ENCODE results near the gene ANO8. TPM values are rescaled to one million over a fixed set of nuclear protein-coding genes. Genes with fewer than 3 reads are reported as not detected.

Gene ANO8
- total and polyA plus RNA-seq, 2 donors (not counting 1 experiment from before 2014, with no cell fraction given): 3.0 to 5.2 TPM

DNA sequence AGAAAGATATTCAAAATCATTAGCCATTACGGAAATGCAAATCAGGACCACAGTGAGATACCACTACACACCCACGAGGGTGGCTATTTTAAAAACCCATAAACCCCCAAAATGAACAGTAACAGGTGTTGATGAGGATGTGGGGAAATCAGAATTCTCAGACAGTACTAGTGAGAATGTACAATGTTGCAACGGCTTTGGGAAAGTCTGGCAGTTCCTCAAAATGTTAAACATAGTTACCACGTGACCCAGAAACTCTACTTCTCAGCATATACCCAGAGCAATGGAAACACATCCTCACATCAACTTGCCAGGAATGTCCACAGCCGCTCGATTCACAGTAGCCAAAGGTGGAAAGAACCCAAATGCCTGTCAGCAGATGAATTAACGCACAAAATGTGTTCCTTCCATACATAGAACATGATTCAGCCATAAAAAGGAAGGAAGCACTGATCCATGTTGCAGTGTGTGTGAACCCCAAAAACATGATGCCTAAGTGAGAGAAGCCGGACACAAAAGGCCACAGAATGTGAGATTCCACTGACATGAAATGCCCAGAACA is 35.5 kb upstream of the ANO8 start:
- ATAC-seq (ENCODE audit: low read depth) (peak; percentile 92), DNase-seq (peak; percentile 86)
- Histone ChIP-seq H2AFZ (ENCODE audit: insufficient read depth, low read depth, low read length, poor library complexity, severe bottlenecking) (no peak overlapping the region), H3K9ac (ENCODE audit: low read length) (no peak overlapping the region), H3K36me3 (replicated peaks in 1 of 2; ENCODE audit: control extremely low read depth in 1 of 2, control insufficient read depth in 1 of 2, extremely low read depth in 1 of 2, insufficient read depth in 2 of 2, low read length in 1 of 2) (no peaks in the 10 kb centered on the region), H3K4me2 (replicated peaks; ENCODE audit: low read depth, low read length, poor library complexity, severe bottlenecking) (peak overlapping the region; percentile 54), H3K9me3 (ENCODE audit: control extremely low read depth in 1 of 3, control insufficient read depth in 2 of 3, insufficient read depth in 1 of 3, low read length in 2 of 3) (peaks cover 0 to 9% (median 0%) of the 10 kb centered on the region in 3 donors), H3K79me2 (ENCODE audit: control insufficient read depth, insufficient read depth, low read length) (no peaks in the 10 kb centered on the region), H3K27ac (ENCODE audit: low read length in 2 of 2) (peak overlapping the region in 1 of 2 donors; percentile 31), H3K4me1 (ENCODE audit: control insufficient read depth in 2 of 2, insufficient read depth in 2 of 2, low read length in 2 of 2) (peaks cover 18 to 34% of the 10 kb centered on the region in 2 donors), H3K4me3 (ENCODE audit: control extremely low read depth in 1 of 5, extremely low read depth in 1 of 5, insufficient read depth in 1 of 5, low read depth in 2 of 5, low read length in 4 of 5) (no peak overlapping the region), H4K20me1 (ENCODE audit: control insufficient read depth, insufficient read depth, low read length, poor library complexity, severe bottlenecking) (no peaks in the 10 kb centered on the region), H3K27me3 (replicated peaks in 1 of 4; ENCODE audit: control extremely low read depth in 1 of 4, control insufficient read depth in 3 of 4, insufficient read depth in 4 of 4, low read length in 3 of 4) (peaks cover 0 to 37% (median 13%) of the 10 kb centered on the region in 4 experiments)
- Mint-ChIP-seq H3K9me3 (ENCODE audit: insufficient read depth) (no peaks in the 10 kb centered on the region), H3K4me1 (peaks cover 21% of the 10 kb centered on the region), H3K27ac (peak overlapping the region; percentile 12), H3K4me3 (peak overlapping the region; percentile 58), H3K27me3 (peaks cover 25% of the 10 kb centered on the region)
- TF ChIP-seq, protein P1, sequence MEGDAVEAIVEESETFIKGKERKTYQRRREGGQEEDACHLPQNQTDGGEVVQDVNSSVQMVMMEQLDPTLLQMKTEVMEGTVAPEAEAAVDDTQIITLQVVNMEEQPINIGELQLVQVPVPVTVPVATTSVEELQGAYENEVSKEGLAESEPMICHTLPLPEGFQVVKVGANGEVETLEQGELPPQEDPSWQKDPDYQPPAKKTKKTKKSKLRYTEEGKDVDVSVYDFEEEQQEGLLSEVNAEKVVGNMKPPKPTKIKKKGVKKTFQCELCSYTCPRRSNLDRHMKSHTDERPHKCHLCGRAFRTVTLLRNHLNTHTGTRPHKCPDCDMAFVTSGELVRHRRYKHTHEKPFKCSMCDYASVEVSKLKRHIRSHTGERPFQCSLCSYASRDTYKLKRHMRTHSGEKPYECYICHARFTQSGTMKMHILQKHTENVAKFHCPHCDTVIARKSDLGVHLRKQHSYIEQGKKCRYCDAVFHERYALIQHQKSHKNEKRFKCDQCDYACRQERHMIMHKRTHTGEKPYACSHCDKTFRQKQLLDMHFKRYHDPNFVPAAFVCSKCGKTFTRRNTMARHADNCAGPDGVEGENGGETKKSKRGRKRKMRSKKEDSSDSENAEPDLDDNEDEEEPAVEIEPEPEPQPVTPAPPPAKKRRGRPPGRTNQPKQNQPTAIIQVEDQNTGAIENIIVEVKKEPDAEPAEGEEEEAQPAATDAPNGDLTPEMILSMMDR (IDR thresholded peaks at IDR 0.05): no peak
- no peak for TF ChIP-seq EZH2 (IDR thresholded peaks at IDR 0.05; ENCODE audit: borderline replicate concordance, insufficient read depth, low read depth, low read length, poor library complexity, severe bottlenecking)
- WGBS (ENCODE audit: insufficient coverage): 0% methylated on average over 3 of the region's 8 CpGs
- POLR2A ChIA-PET: no interaction called here
- CTCF ChIA-PET: no interaction called here
- intact Hi-C loops (cut with micrococcal nuclease): no loop called here

DNA sequence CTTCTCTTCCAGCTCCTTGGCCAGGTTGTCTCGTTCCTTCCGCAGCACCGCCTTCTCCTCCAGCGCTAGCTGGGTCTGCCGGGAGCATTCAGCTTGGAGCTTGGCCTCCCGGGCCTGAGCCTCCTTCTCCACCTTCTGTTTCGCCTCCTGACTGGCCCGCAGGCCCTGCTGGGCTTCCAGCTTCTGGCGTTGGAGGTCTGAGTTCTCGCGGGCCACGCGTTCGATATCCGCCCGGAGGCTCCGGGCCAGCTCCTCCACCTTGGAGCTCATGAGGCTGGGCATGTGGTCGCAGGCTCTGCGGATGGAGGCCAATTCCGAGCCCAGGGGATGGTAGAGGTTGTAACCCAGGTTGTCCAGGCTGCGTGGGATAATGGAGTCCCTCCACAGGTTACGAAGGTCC is 30.7 kb upstream of the ANO8 start:
- CTCF ChIA-PET: interaction anchor here (0.9 to 1.8 kb wide), 4 partner anchors 11 to 89 kb away, joined by 3 to 5 read pairs (median 4); partner anchors contain the start of gene PLVAP

More for the DNA sequence above, 30.7 kb upstream of the ANO8 start:
- intact Hi-C loops (cut with micrococcal nuclease): no loop called here
- H2AFZ ChIP-seq (ENCODE audit: insufficient read depth, low read depth, low read length, poor library complexity, severe bottlenecking): no peak overlapping the region
- H3K9ac ChIP-seq (ENCODE audit: low read length): no peak overlapping the region
- H3K79me2 ChIP-seq (ENCODE audit: control insufficient read depth, insufficient read depth, low read length): no peaks in the 10 kb centered on the region
- H3K9me3 Mint-ChIP-seq (ENCODE audit: insufficient read depth): no peaks in the 10 kb centered on the region
- no peak overlapping the region for H3K27ac ChIP-seq (ENCODE audit: low read length in 2 of 2)
- ATAC-seq (ENCODE audit: low read depth) (no peak), DNase-seq (no peak)
- H3K4me2 ChIP-seq (replicated peaks; ENCODE audit: low read depth, low read length, poor library complexity, severe bottlenecking): no peak overlapping the region
- peaks cover 13% of the 10 kb centered on the region for H3K4me1 Mint-ChIP-seq
- H3K27ac Mint-ChIP-seq: no peak overlapping the region
- peaks cover 0 to 32% (median 14%) of the 10 kb centered on the region in 4 experiments for H3K27me3 ChIP-seq (replicated peaks in 1 of 4; ENCODE audit: control extremely low read depth in 1 of 4, control insufficient read depth in 3 of 4, insufficient read depth in 4 of 4, low read length in 3 of 4)
- H3K9me3 ChIP-seq (ENCODE audit: control extremely low read depth in 1 of 3, control insufficient read depth in 2 of 3, insufficient read depth in 1 of 3, low read length in 2 of 3): no peaks in the 10 kb centered on the region
- no peaks in the 10 kb centered on the region for H4K20me1 ChIP-seq (ENCODE audit: control insufficient read depth, insufficient read depth, low read length, poor library complexity, severe bottlenecking)
- POLR2A ChIA-PET: interaction anchor here (0.7 kb wide), 1 partner anchor 9 kb away, joined by 14 read pairs; no protein-coding TSS in a partner anchor
- H3K4me3 Mint-ChIP-seq: no peak overlapping the region
- H3K27me3 Mint-ChIP-seq: peaks cover 37% of the 10 kb centered on the region
- no peaks in the 10 kb centered on the region for H3K36me3 ChIP-seq (replicated peaks in 1 of 2; ENCODE audit: control extremely low read depth in 1 of 2, control insufficient read depth in 1 of 2, extremely low read depth in 1 of 2, insufficient read depth in 2 of 2, low read length in 1 of 2)
- TF ChIP-seq EZH2 (IDR thresholded peaks at IDR 0.05; ENCODE audit: borderline replicate concordance, insufficient read depth, low read depth, low read length, poor library complexity, severe bottlenecking): no peak
- TF ChIP-seq, protein P1 (IDR thresholded peaks at IDR 0.05): no peak
- 97% methylated on average over 21 of the region's 22 CpGs for WGBS (ENCODE audit: insufficient coverage)
- H3K4me1 ChIP-seq (ENCODE audit: control insufficient read depth in 2 of 2, insufficient read depth in 2 of 2, low read length in 2 of 2): peaks cover 15 to 22% of the 10 kb centered on the region in 2 donors
- H3K4me3 ChIP-seq (ENCODE audit: control extremely low read depth in 1 of 5, extremely low read depth in 1 of 5, insufficient read depth in 1 of 5, low read depth in 2 of 5, low read length in 4 of 5): no peak overlapping the region

All from B cell (primary cell).